ENCODE measurements around the gene GFAP.

The GFAP gene

GRCh38 chr17:44900894-44901293, 14.4 kb downstream of the GFAP start:
- no peak for DNase-seq (ENCODE audit: low read depth in 2 of 2)

GRCh38 chr17:44899074-44899782, 16.1 kb downstream of the GFAP start, which contains the start of gene EFTUD2:
TSS of gene EFTUD2 (minus strand) at chr17:44899445. CDS start at chr17:44894521, 4,924 bp downstream.
- DNase-seq (ENCODE audit: low read depth in 2 of 2): peak; percentile 83 to 87

GRCh38 chr17:44898768-44899073, 16.6 kb downstream of the GFAP start:
- DNase-seq (ENCODE audit: low read depth in 2 of 2): peak in 1 of 2 donors; percentile 6

DNA sequence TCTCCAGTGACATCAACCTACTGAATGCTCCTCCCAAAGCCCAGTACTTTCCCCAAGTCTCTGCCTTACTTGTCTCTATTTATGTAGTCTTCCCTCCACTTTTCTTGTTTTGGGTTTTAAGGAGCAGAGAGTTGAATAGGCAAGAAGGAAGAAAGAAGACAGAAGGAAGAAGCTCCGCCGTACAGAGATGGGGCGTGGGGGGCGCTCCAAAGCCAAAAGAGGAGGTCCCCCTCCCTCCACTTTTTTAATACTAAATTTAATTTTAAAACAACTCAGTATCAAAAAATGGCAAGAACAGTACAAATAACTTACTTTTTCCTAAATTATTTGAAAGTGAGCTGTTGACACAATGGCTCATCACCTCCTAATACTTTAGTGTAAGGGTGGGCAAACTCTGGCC, 20.7 kb downstream of the GFAP start:
- DNase-seq (ENCODE audit: low read depth in 2 of 2): no peak

DNA sequence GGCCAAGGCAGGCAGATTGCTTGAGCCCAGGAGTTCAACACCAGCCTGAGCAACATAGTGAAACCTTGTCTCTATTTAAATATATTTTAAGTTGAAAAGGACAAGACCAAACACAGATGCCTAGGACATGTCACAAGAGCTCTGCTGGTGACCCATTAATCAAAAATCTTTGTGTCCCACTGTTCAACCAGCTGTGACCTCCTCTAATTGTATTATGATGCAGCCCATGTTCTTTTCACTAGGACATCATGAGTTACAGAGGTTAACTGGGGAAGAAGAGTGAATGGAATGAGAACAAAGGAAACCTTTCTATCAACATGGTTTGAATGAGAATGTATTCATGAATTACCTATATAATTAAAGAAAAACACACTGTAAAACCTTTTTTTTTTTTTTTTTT, 23.1 kb downstream of the GFAP start:
- DNase-seq (ENCODE audit: low read depth in 2 of 2): no peak

DNA sequence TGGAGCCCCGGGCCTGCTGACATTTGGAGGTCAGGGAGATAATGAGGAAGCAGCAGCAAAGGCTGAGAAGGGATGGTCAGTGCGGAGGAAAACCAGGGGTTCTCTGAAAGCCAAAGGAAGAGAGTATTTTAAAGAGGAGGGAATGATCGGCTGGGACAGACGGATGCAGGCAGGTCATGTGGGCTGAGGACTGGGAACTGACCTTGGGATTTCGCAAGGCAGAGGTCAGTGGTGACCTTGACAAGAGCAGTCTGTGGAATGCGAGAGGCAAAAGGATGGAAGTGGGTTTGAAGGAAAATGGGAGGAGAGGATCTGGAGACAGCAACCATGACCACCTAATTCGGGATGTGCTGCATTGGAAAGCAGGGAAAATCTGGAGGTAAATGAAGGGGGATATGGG, 26.3 kb downstream of the GFAP start:
- DNase-seq (ENCODE audit: low read depth in 2 of 2): no peak

GRCh38 chr17:44887971-44888954, 27.0 kb downstream of the GFAP start:
- no peak for DNase-seq (ENCODE audit: low read depth in 2 of 2)

DNA sequence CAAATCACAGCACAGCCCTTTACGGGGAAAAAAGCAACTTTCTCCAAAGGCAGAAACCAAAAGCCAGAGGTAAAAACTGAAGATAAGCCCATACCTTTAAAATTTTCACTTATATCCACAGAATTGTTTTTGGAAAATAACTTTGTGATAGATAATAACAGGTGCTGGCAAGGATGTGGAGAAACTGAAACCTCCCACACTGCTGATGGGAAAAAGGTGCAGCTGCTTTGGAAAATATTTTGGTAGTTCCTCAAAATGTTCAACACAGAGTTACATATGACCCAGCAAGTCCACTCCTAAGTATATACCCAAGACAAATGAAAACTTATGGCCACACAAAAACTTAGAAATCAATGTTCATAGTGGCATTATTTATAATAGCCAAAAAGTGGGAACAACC, 28.3 kb downstream of the GFAP start:
- no peak for DNase-seq (ENCODE audit: low read depth in 2 of 2)

- no peak for DNase-seq (ENCODE audit: low read depth in 2 of 2)
These were observed 30.4 kb downstream of the GFAP start for GRCh38 chr17:44884941-44885340.

- DNase-seq (ENCODE audit: low read depth in 2 of 2): no peak
These were observed 34.2 kb downstream of the GFAP start for GRCh38 chr17:44881145-44881544.

GRCh38 chr17:44880062-44880461, 35.2 kb downstream of the GFAP start:
- no peak for DNase-seq (ENCODE audit: low read depth in 2 of 2)

- DNase-seq (ENCODE audit: low read depth in 2 of 2): no peak
These were observed 35.9 kb downstream of the GFAP start for GRCh38 chr17:44879376-44879775.

- no peak for DNase-seq (ENCODE audit: low read depth in 2 of 2)
These were observed 36.6 kb downstream of the GFAP start for GRCh38 chr17:44878627-44879221.

DNA sequence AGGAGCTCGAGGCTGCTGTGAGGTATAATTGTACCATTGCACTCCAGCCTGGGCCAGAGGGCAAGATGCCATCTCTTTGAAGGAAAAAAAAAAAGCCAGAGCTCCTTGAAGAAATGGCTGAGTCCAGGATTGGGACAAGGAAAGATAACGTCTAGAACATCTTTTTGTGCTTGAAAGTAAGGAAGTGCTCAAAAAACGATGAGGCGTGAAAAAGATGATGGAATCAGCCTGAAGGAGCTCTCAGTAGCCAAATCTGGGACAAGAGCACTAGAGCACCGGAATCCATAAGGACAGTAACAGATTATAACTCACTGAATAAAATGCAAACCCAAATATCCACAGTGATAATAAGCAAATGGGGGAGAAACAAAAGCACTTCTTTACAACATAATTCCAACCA, 38.2 kb downstream of the GFAP start:
- DNase-seq (ENCODE audit: low read depth in 2 of 2): no peak

- DNase-seq (ENCODE audit: low read depth in 2 of 2): no peak
These were observed 39.5 kb downstream of the GFAP start for GRCh38 chr17:44875761-44876160.

GRCh38 chr17:44872131-44872768, 43.0 kb downstream of the GFAP start:
- no peak for DNase-seq (ENCODE audit: low read depth in 2 of 2)

- DNase-seq (ENCODE audit: low read depth in 2 of 2): no peak
These were observed 43.7 kb downstream of the GFAP start for GRCh38 chr17:44871556-44871955.

DNA sequence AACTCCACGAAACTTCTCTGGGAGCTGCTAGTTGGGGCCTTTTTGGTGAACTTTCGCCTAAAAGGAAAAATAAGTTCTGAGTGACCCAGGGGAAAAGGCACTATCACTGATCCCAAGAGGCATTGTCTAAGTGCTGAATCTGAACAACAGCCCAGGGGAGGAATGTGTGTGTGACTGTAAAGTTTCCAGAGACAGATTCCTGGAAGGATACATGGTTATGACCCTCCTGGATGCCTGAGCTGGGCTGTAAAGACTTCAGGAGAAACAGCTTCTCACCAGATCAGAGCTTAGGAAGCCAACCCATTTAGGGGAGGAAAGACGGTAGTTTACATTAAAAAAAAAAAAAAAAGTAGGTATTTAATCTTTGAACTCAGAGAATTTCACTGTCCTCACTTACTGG, 47.5 kb downstream of the GFAP start:
- no peak for DNase-seq (ENCODE audit: low read depth in 2 of 2)

DNA sequence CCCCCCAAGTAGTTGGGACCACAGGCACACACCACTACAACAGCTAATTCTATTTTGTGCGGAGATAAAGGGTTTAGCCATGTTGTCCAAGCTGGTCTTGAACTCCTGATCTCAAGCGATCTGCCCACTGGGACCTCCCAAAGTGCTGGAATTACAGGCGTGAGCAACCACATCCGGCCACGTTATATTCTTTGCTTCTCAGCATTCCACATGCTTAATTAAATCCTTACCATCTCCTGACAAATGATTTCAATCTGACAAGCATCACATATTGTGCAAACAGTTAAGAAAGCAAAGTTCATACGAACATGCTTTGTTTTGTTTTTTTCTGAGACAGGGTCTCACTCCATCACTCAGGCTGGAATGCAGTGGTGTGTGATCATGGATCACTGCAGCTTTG, 49.4 kb downstream of the GFAP start:
- no peak for DNase-seq (ENCODE audit: low read depth in 2 of 2)

DNA sequence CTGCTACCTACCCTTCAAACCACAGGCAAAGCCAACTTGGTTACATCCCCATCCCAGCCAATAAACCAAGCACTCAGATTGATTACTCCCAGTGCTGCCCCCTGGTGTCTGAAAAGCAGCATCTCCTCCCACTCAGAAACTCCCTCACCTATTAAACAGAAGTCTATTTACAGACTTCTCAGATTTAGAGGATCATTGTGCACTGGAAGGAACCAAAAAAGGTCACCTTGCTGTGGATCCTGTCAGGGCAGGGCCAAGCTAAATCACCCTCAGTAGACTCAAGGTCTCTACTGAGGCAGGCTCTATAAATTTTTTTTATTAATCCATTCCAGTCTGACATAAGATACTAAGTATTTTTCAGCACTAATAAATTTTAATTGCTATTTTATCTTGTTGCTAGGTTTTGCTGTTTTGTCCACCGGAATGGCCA, 50.1 kb downstream of the GFAP start:
- DNase-seq (ENCODE audit: low read depth in 2 of 2): peak; percentile 12 to 35

DNA sequence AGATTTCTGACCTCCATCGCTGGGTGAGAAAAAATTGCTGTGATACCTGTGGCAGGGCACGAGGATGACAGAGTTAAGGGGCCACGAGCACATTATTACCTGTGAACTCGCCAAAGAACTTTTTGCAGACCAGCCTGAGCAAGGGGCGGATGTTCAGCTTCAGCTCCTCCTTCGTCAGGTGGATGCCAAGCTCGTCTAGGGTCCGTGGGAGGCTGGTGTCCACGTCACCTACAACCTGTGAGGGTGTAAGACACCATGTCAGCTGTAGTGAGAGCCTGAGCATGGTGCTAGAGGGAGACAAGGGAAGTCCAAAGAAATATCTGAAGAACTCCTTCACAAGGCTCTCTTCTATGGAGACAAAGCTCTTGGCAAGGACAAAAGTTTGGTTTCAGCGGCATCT, 50.5 kb downstream of the GFAP start:
- no peak for DNase-seq (ENCODE audit: low read depth in 2 of 2)
